OCI-LY1 (cell line): ENCODE measurements around the gene MGRN1.

Source experiments
- H2AFZ ChIP-seq: fragments of 200-600 bp; sonication (generic), shearing (Covaris generic); 2 replicates; pipeline ENCODE4 v1.6.0; 2014; ENCODE audit warnings: antibody characterized with exemption, mild to moderate bottlenecking, low read length
- H3F3A ChIP-seq: fragments of 200-600 bp; sonication (generic), shearing (Covaris generic); 2 replicates; pipeline ENCODE4 v1.6.0; 2014; ENCODE audit warnings: mild to moderate bottlenecking, antibody characterized with exemption, low read length, moderate library complexity; ENCODE audit not compliant: insufficient read depth
- H3K27ac ChIP-seq: fragments of 200-600 bp; sonication (generic); 2 replicates; pipeline ENCODE4 v1.5.1; 2014; ENCODE audit warnings: low read length, mixed run types, mild to moderate bottlenecking, low read depth; ENCODE audit not compliant: poor library complexity, severe bottlenecking
- H3K27me3 ChIP-seq: fragments of 200-600 bp; sonication (generic); 2 replicates; pipeline ENCODE4 v1.6.0; 2014; ENCODE audit warnings: antibody characterized with exemption, mild to moderate bottlenecking, low read length, moderate library complexity; ENCODE audit not compliant: insufficient read depth
- H3K36me3 ChIP-seq: fragments of 200-600 bp; sonication (generic); 2 replicates; pipeline ENCODE4 v1.6.1; 2014; ENCODE audit warnings: mild to moderate bottlenecking, antibody characterized with exemption, low read length, moderate library complexity, mixed read lengths; ENCODE audit not compliant: insufficient read depth
- H3K4me1 ChIP-seq: fragments of 200-600 bp; sonication (generic); 2 replicates; pipeline ENCODE4 v1.5.1; 2014; ENCODE audit warnings: mild to moderate bottlenecking, low read length, moderate library complexity; ENCODE audit not compliant: insufficient read depth, severe bottlenecking
- H3K4me2 ChIP-seq: fragments of 200-600 bp; sonication (generic), shearing (Covaris generic); 2 replicates; pipeline ENCODE4 v1.6.1; 2014; ENCODE audit warnings: low read length
- H3K4me3 ChIP-seq: fragments of 200-600 bp; sonication (generic); 2 replicates; pipeline ENCODE4 v1.5.1; 2014; ENCODE audit warnings: low read length, low read depth, mild to moderate bottlenecking, mixed read lengths; ENCODE audit not compliant: poor library complexity, severe bottlenecking
- H3K79me2 ChIP-seq: fragments of 200-600 bp; shearing (Covaris generic); 2 replicates; pipeline ENCODE4 v1.6.1; 2016; ENCODE audit warnings: mixed run types, low read length, mixed read lengths; ENCODE audit not compliant: insufficient read depth
- H3K9ac ChIP-seq: fragments of 200-600 bp; sonication (generic), shearing (Covaris generic); 2 replicates; pipeline ENCODE4 v1.6.1; 2014; ENCODE audit warnings: mild to moderate bottlenecking, low read length, mixed read lengths
- H3K9me2 ChIP-seq: fragments of 200-600 bp; sonication (generic), shearing (Covaris generic); 2 replicates; pipeline ENCODE4 v1.6.1; 2014; ENCODE audit warnings: low read depth, mild to moderate bottlenecking, low read length, mixed read lengths
- H3K9me3 ChIP-seq: fragments of 200-600 bp; shearing (Covaris generic); 2 replicates; pipeline ENCODE4 v1.6.1; 2014; ENCODE audit warnings: low read length, mixed read lengths
- H4K20me1 ChIP-seq: fragments of 200-600 bp; sonication (generic), shearing (Covaris generic); 2 replicates; pipeline ENCODE4 v1.6.0; 2016; ENCODE audit warnings: mild to moderate bottlenecking, low read length; ENCODE audit not compliant: insufficient read depth
- EZH2 ChIP-seq: fragments of 200-600 bp; sonication (generic), shearing (Covaris generic); IDR thresholded peaks from 2 replicates; pipeline ENCODE4 v1.8.0; 2017; ENCODE audit warnings: borderline replicate concordance, mixed run types, mild to moderate bottlenecking, antibody characterized with exemption, low read length, moderate library complexity, mixed read lengths
- TF ChIP-seq, protein P1 (sequence below): fragments of 200-600 bp; sonication (generic), shearing (Covaris generic); IDR thresholded peaks from 2 replicates; pipeline ENCODE4 v1.5.1; 2017; ENCODE audit warnings: mild to moderate bottlenecking, antibody characterized with exemption, low read length, moderate library complexity, mixed read lengths

MGRN1 gene

GRCh38 chr16:4709481-4709880, 84.9 kb downstream of the MGRN1 start:
- Histone ChIP-seq H4K20me1 (no peaks in the 10 kb centered on the region), H3K9me2 (no peaks in the 10 kb centered on the region), H3F3A (no peaks in the 10 kb centered on the region), H3K4me3 (no peak overlapping the region), H3K4me1 (no peaks in the 10 kb centered on the region), H3K9ac (no peak overlapping the region), H3K27me3 (no peaks in the 10 kb centered on the region), H2AFZ (no peak overlapping the region), H3K79me2 (no peaks in the 10 kb centered on the region), H3K27ac (no peak overlapping the region), H3K9me3 (no peaks in the 10 kb centered on the region), H3K4me2 (no peak overlapping the region), H3K36me3 (peaks cover 22% of the 10 kb centered on the region)
- TF ChIP-seq, protein P1, sequence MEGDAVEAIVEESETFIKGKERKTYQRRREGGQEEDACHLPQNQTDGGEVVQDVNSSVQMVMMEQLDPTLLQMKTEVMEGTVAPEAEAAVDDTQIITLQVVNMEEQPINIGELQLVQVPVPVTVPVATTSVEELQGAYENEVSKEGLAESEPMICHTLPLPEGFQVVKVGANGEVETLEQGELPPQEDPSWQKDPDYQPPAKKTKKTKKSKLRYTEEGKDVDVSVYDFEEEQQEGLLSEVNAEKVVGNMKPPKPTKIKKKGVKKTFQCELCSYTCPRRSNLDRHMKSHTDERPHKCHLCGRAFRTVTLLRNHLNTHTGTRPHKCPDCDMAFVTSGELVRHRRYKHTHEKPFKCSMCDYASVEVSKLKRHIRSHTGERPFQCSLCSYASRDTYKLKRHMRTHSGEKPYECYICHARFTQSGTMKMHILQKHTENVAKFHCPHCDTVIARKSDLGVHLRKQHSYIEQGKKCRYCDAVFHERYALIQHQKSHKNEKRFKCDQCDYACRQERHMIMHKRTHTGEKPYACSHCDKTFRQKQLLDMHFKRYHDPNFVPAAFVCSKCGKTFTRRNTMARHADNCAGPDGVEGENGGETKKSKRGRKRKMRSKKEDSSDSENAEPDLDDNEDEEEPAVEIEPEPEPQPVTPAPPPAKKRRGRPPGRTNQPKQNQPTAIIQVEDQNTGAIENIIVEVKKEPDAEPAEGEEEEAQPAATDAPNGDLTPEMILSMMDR, result no peak
- TF ChIP-seq EZH2, result no peak

- Histone ChIP-seq H3K27me3 (no peaks in the 10 kb centered on the region), H3K4me3 (no peak overlapping the region), H2AFZ (no peak overlapping the region), H3K9me2 (no peaks in the 10 kb centered on the region), H3K4me2 (no peak overlapping the region), H3K79me2 (no peaks in the 10 kb centered on the region), H3F3A (no peaks in the 10 kb centered on the region), H3K4me1 (peaks cover 6% of the 10 kb centered on the region), H3K9me3 (no peaks in the 10 kb centered on the region), H4K20me1 (no peaks in the 10 kb centered on the region), H3K36me3 (peaks cover 18% of the 10 kb centered on the region), H3K27ac (no peak overlapping the region), H3K9ac (no peak overlapping the region)
- TF ChIP-seq EZH2, result no peak
- TF ChIP-seq, protein P1, result no peak
Observed at GRCh38 chr16:4713663-4714501, 89.3 kb downstream of the MGRN1 start.

- no peaks in the 10 kb centered on the region for H3F3A ChIP-seq
- no peak overlapping the region for H3K27ac ChIP-seq
- H4K20me1 ChIP-seq, result no peaks in the 10 kb centered on the region
- H3K36me3 ChIP-seq, result peaks cover 15% of the 10 kb centered on the region
- no peak overlapping the region for H3K4me2 ChIP-seq
- H3K9me2 ChIP-seq, result no peaks in the 10 kb centered on the region
- H3K9ac ChIP-seq, result no peak overlapping the region
- H3K9me3 ChIP-seq, result no peaks in the 10 kb centered on the region
- H3K4me3 ChIP-seq, result no peak overlapping the region
- H3K4me1 ChIP-seq, result peaks cover 10% of the 10 kb centered on the region
- H3K79me2 ChIP-seq, result no peaks in the 10 kb centered on the region
- H2AFZ ChIP-seq, result no peak overlapping the region
- no peak for TF ChIP-seq EZH2
- TF ChIP-seq, protein P1, result no peak
- H3K27me3 ChIP-seq, result no peaks in the 10 kb centered on the region
Observed at GRCh38 chr16:4714996-4715395, 90.4 kb downstream of the MGRN1 start.
